Measurements from ENCODE around the gene CA10.

CA10 gene

GRCh38 chr17:51946311-51946710, 212.2 kb downstream of the CA10 start:
- DNase-seq = no peak

DNA sequence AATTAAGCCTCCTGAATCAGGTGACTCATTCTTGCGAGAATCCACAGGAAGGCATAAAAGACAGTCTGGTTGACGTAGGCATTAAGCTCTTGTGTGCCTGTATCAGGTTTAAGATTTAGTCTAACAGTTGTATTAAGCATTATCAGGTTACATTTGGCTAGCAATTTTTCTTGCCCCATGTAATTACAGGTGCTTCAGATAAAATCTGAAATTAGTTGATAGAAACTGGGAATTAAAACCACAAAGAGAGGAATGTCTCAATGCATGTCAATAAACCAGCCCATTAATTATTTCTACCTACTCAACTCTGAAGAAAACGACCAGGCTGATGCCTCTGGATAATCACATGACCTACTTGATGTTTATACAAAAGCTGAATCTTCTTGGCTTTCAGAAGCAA, 217.2 kb downstream of the CA10 start:
- no peak for DNase-seq

DNA sequence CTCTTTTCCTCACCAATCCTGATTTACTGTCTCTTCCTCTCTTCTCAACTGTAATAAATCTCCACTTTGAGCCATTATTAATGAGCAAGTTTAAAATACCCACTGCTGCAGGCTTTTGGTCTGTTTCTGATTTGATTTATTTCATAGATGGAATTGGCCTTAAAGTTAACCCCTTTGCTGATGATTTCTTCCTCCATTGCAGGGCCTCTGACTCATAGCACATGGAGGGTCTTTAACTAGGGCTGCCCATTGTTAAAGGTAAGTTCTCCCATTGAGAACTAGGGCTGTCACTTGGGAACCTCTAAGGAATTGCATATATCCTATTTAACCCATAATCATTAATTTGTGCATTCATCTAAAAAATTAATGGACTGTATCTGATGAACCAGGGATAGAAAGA, 221.2 kb downstream of the CA10 start:
- DNase-seq = no peak

GRCh38 chr17:51935477-51935876, 223.0 kb downstream of the CA10 start:
- no peak for DNase-seq

GRCh38 chr17:51933647-51934046, 224.9 kb downstream of the CA10 start:
- no peak for DNase-seq

DNA sequence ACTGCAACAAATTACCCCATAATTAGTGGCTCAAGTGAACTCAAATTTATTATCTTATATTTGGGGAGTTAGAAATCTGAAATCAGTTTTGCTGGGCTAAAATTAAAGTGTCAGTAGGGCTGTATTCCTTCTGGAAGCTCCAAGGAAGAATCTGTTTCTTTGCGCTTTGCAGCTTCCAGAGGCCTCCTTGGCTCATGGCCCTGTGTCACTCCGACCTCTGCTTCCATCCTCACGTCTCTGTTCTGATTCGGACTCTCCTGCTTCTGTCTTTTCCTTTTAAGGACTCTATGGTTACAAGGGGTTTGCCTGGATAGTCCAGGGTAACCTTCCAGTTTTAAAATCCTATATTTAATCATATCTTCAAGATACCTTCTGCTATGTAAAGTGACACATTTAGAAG, 232.1 kb downstream of the CA10 start:
- DNase-seq = no peak

- no peak for DNase-seq
Observed at GRCh38 chr17:51921500-51921899, 237.0 kb downstream of the CA10 start.

DNA sequence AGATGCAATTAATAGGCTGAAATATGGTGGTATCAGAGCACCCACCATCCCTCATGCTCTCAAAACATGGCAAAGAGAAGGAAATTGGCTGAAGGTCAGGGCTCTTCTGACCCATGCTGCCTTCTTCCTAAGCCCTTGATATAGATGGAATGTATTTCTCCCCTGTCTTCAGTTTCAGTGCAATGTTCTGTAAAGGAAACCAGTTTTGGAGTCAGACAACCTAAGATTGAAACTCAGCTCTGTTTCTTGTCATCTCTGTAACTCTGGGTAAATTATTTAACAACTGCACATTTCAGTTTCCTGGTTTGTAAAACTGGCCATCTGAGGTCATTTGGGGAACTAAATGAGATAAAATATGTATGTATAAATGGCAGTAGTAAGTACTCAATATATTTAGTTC, 243.9 kb downstream of the CA10 start:
- no peak for DNase-seq

- no peak for DNase-seq
Observed at GRCh38 chr17:51913491-51914205, 244.9 kb downstream of the CA10 start.

GRCh38 chr17:51912939-51913338, 245.6 kb downstream of the CA10 start:
- no peak for DNase-seq

DNA sequence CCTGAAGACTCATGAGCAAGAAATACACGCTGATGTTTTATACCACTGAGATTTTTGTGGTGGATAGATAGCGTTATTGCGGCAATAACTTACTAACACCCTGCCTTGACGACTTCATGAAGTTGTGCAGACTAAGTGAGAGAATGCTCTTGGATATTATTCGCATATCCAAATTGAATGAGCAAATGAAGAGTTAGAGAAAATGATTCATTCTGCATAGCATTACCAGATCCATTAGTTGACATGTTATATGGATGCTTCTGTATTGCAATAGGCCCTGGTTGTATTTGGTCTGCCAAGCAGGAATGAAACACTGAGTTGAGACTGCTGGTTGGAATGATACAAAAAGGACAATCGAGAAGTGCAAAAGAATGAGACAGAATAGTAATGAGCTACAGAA, 247.3 kb downstream of the CA10 start:
- DNase-seq = no peak

DNA sequence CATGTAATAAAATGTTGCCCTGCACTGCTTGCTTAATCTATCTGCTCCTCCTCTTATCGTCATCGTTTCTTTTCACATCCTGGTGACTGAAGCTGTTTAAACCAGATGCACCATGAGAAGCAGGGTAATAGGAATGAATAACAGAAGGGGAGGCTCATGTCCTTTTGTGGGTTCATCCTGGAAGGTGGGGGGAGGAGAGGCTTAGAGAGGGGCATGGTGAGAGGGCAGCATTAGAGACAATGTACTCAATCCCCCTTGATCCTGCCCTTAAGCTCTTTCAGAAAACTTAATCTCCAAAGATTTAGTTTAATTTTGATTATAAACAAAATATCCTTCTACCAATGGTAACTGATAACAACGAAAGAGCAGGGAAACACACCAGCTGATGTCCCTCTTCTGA, 248.5 kb downstream of the CA10 start:
- no peak for DNase-seq

DNA sequence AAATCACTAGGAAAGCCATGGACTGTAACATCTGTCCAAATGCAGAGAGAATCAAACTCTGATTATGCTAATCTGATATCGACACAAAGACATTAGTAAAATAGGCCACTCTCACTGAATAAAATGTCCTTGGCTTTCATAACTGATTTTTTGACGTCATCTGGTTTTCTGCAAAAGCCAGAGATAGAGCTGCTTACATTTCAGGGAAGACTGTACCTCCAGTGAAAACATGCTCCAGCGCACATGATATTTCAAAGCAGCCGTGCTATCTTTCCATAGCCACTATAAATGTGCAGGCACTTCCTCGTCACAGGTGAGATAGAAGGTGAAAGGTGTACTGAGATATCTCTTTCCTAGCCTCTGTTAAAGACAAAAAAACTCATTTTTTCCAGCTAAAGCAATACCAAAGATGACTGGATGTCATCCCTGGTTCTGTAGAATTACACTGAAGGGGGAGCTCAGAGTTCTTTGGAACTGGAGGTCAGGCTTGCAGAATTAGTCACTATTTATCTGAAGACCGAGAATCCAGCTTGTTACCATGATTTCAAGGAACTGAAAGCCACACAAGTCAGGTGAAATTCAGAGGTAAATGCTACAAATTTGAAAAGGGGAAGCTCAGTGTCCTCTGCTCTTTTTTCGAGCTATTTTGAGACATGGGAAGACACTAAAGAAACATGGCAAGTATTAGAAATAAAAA, 249.5 kb downstream of the CA10 start:
- DNase-seq = no peak

- no peak for DNase-seq
Observed at GRCh38 chr17:51907041-51907440, 251.5 kb downstream of the CA10 start.

GRCh38 chr17:51904379-51904778, 254.1 kb downstream of the CA10 start:
- no peak for DNase-seq

DNA sequence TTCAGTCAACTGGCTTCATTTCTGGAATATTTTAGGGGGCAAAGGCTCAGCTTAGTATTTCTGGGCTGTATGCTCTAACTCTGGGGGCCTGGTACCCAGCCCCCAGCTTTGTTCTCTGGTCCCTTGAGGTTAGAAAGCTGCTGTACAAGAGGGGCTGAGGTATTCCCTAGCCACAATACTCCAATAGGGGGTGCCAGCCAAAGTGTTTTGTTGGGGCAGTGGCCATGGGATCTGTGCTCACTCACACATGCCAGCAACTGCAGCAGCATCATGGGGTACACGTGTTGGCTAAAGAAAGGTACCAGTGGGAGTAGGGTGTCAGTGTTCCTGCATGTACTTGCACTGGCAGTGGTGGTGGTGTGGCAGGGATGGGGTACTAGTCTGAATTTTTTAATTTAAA, 257.3 kb downstream of the CA10 start:
- DNase-seq = no peak

GRCh38 chr17:51891936-51892335, 266.6 kb downstream of the CA10 start:
- no peak for DNase-seq

- DNase-seq = no peak
Observed at GRCh38 chr17:51890710-51891109, 267.8 kb downstream of the CA10 start.

GRCh38 chr17:51888816-51889215, 269.7 kb downstream of the CA10 start:
- no peak for DNase-seq

DNA sequence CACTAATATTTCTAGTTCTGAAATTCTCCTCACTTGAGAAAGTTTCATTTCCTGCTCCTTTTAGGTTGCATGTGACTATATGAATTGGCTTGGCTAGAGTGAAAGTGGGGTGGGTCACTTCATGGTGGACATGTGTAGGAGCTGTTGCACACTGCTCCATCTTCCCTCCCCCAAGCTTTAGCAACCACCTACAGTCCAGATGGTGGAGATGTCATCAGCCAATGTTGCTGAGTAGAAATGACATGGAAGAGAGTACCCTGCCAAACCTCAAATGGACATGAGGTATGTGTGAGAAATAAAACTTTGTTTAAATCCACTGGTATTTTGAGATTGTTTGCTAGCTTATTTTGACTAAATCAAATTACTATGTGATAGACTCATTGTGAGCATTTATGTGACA, 281.5 kb downstream of the CA10 start:
- DNase-seq = no peak

DNA sequence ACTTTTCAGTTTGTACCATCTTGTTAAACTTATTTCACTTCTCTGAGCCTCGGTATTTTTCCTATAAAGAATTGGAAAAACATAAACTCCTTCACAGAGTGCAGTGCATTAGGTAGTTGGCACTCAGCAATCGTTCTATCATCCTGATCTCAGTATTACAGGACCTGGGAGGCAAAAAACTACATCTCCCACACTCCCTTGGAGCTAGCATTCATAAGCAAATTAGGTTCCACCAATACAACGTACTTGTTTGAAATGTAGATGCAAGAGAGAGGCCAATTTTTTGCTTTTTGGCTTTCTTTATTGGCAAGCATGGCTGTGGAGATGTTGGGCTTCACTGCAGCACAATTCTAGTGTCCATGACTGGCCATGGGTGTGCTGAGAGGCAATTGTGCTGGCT, 285.2 kb downstream of the CA10 start:
- DNase-seq = no peak

DNA sequence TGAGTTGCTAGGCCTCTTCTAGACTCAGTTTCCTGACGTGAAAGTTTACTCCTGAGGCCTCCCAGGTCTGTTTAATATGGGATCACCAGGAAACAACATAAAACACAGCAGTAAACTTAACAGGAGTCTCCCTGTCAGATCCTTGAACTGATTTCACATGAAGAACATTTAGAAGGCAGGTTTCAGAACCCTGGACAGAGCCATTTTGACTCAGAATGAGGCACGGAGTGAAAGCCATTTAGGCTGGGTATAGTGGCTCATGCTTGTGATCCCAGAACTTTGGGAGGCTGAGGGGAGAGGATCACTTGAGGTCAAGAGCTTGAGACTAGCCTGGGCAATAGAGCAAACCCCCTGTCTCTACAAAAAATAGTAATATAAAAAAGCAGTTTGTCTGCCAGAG, 289.1 kb downstream of the CA10 start:
- DNase-seq = no peak

GRCh38 chr17:51860954-51861561, 297.5 kb downstream of the CA10 start:
- peak; percentile 2 for DNase-seq

GRCh38 chr17:51857052-51857597, 301.4 kb downstream of the CA10 start:
- DNase-seq = no peak

All from NK-92 treated with Interleukin-12 subunit alpha and Interleukin-12 subunit beta, amount 100 ng/mL, for 24 hours (cell line).